ENCODE results near the gene CDK5RAP1. TPM values are rescaled to one million over a fixed set of nuclear protein-coding genes. Genes with fewer than 3 reads are reported as not detected.

The CDK5RAP1 gene
- total and polyA plus RNA-seq, 2 donors (not counting 3 experiments of a cell fraction or from before 2014, with no cell fraction given) = 30.8 to 36.5 TPM

DNA sequence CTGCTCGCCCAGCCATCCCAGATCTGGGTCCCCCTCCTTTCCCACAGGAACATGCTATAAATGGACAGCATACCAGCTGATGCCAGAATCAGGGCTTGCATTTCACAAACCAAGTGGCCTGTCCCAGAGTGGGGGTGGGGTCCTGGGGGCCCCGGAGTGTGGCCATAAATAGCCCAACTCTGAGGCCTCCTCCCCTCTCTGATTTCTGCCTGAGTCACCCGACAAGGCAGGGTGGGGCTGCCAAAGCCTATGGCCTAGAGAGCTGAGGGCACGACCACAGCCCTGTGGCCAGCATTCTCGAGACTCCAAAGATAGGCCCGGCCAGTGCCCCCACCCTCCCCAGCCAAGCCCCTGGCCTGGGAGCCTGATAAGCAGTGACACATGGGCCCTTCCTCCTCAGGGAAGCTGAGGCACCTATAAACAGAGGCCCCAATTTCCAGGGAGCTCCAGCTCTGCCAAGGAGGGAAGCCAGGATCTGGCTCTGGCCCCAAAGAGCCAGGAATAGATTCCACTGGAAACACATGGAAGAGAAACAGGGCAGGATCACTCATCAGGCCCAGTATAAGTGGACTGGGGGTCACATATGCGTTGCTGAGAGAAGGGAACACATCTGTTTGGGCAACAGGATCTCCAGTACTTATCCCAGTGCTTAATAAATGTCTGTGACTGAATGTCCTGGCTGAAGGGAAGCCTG, 22.0 kb upstream of the CDK5RAP1 start:
- ChIA-PET CTCF (interaction anchor here (1.0 to 1.1 kb wide), 2 partner anchors 9 to 11 kb away, joined by 3 read pairs; no protein-coding TSS in a partner anchor), POLR2A (no interaction called here)
- no peak for FAIRE-seq
- dilution Hi-C loops (cut with MboI; ENCODE audit: extremely low pct_ligation_motif_present, low sequenced_read_pairs) = no loop called here
- Histone ChIP-seq H4K20me1 (replicated peaks; ENCODE audit: control insufficient read depth, extremely low read depth, insufficient read depth, low read length) (no peaks in the 10 kb centered on the region), H3K27me3 (ENCODE audit: control insufficient read depth in 2 of 2, insufficient read depth in 2 of 2, low read length in 2 of 2) (no peaks in the 10 kb centered on the region), H2AFZ (ENCODE audit: low read depth, low read length) (no peak overlapping the region), H3K79me2 (ENCODE audit: control insufficient read depth, insufficient read depth, low read length) (no peaks in the 10 kb centered on the region), H3K4me3 (replicated peaks in 1 of 3; ENCODE audit: insufficient read depth in 1 of 3, low read depth in 1 of 3, low read length in 3 of 3) (no peak overlapping the region), H3K9ac (replicated peaks; ENCODE audit: extremely low read depth, insufficient read depth, low read length) (no peak overlapping the region), H3K9me3 (replicated peaks; ENCODE audit: control insufficient read depth, insufficient read depth, low read length) (no peaks in the 10 kb centered on the region), H3K4me2 (ENCODE audit: insufficient read depth, low read length) (no peak overlapping the region), H3K9me1 (replicated peaks; ENCODE audit: control insufficient read depth, extremely low read depth, insufficient read depth, low read length) (no peaks in the 10 kb centered on the region), H3K36me3 (ENCODE audit: control insufficient read depth in 2 of 2, extremely low read depth in 1 of 2, insufficient read depth in 2 of 2, low read length in 2 of 2) (no peaks in the 10 kb centered on the region), H3K27ac (ENCODE audit: insufficient read depth, low read depth, low read length) (no peak overlapping the region), H3K4me1 (ENCODE audit: control insufficient read depth, extremely low read depth, insufficient read depth, low read length) (no peaks in the 10 kb centered on the region)
- intact Hi-C loops (cut with micrococcal nuclease) = no loop called here
- no peak for DNase-seq (ENCODE audit: low read depth, low spot score)
- TF ChIP-seq MYC (IDR thresholded peaks at IDR 0.05; ENCODE audit: low read depth, low read length) (no peak), MAX (IDR thresholded peaks at IDR 0.05; ENCODE audit: insufficient read depth, insufficient read length) (no peak), EZH2 (IDR thresholded peaks at IDR 0.05; ENCODE audit: borderline replicate concordance, low read depth, low read length, severe bottlenecking) (no peak), FOS (IDR thresholded peaks at IDR 0.05; ENCODE audit: borderline replicate concordance, insufficient read depth, low read length) (no peak), POLR2AphosphoS5 (IDR thresholded peaks at IDR 0.05; ENCODE audit: insufficient read depth, low read depth, low read length) (no peak)
- TF ChIP-seq, protein P1, sequence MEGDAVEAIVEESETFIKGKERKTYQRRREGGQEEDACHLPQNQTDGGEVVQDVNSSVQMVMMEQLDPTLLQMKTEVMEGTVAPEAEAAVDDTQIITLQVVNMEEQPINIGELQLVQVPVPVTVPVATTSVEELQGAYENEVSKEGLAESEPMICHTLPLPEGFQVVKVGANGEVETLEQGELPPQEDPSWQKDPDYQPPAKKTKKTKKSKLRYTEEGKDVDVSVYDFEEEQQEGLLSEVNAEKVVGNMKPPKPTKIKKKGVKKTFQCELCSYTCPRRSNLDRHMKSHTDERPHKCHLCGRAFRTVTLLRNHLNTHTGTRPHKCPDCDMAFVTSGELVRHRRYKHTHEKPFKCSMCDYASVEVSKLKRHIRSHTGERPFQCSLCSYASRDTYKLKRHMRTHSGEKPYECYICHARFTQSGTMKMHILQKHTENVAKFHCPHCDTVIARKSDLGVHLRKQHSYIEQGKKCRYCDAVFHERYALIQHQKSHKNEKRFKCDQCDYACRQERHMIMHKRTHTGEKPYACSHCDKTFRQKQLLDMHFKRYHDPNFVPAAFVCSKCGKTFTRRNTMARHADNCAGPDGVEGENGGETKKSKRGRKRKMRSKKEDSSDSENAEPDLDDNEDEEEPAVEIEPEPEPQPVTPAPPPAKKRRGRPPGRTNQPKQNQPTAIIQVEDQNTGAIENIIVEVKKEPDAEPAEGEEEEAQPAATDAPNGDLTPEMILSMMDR (IDR thresholded peaks at IDR 0.05; ENCODE audit: extremely low read depth in 1 of 2, insufficient read depth in 1 of 2, low read depth in 1 of 2, low read length in 2 of 2) = no peak
- no TSS peak for BruUV-seq (replicated peaks)

Measured in endothelial cell of umbilical vein (primary cell).